Nucleus accumbens (tissue), 56 donors: Measurements from ENCODE around the gene MINDY3.
"Not testable (repeated sequence)": the region's sequence is repeated elsewhere in the genome, so short reads cannot be mapped to it uniquely, and the experiment has no call there.

Source experiments
- DNase-seq, 56 donors: peaks; one replicate each; lab custom pipeline; 2025; lab: John Stamatoyannopoulos, UW

Gene MINDY3

GRCh38 chr10:15857107-15857575, 3.2 kb downstream of the MINDY3 start:
- DNase-seq = no peak

GRCh38 chr10:15856328-15857015, 3.8 kb downstream of the MINDY3 start:
- DNase-seq = no peak

GRCh38 chr10:15853800-15854199, 6.5 kb downstream of the MINDY3 start:
- no peak for DNase-seq

- DNase-seq = no peak
Measured at GRCh38 chr10:15852111-15852557, 8.2 kb downstream of the MINDY3 start.

GRCh38 chr10:15850337-15850978, 9.8 kb downstream of the MINDY3 start:
- DNase-seq = not testable (repeated sequence)

- DNase-seq = no peak
Measured at GRCh38 chr10:15849316-15849715, 11.0 kb downstream of the MINDY3 start.

GRCh38 chr10:15847481-15847880, 12.8 kb downstream of the MINDY3 start:
- no peak for DNase-seq

GRCh38 chr10:15844517-15844916, 15.8 kb downstream of the MINDY3 start:
- no peak for DNase-seq

GRCh38 chr10:15843695-15844094, 16.6 kb downstream of the MINDY3 start:
- DNase-seq = no peak

- DNase-seq = no peak
Measured at GRCh38 chr10:15842556-15843169, 17.6 kb downstream of the MINDY3 start.

- no peak for DNase-seq
Measured at GRCh38 chr10:15841696-15842095, 18.6 kb downstream of the MINDY3 start.

GRCh38 chr10:15836807-15837206, 23.5 kb downstream of the MINDY3 start:
- DNase-seq = no peak

- no peak for DNase-seq
Measured at GRCh38 chr10:15829495-15829894, 30.8 kb downstream of the MINDY3 start.

GRCh38 chr10:15824498-15824897, 35.8 kb downstream of the MINDY3 start:
- no peak for DNase-seq

GRCh38 chr10:15822131-15822530, 38.2 kb downstream of the MINDY3 start:
- DNase-seq = no peak

- DNase-seq = no peak
Measured at GRCh38 chr10:15821046-15821683, 39.1 kb downstream of the MINDY3 start.

GRCh38 chr10:15817409-15818046, 42.8 kb downstream of the MINDY3 start:
- DNase-seq = no peak

GRCh38 chr10:15815242-15815885, 44.9 kb downstream of the MINDY3 start:
- no peak for DNase-seq

- DNase-seq = no peak
Measured at GRCh38 chr10:15814565-15814964, 45.7 kb downstream of the MINDY3 start.

- no peak for DNase-seq
Measured at GRCh38 chr10:15813415-15813814, 46.9 kb downstream of the MINDY3 start.
